HepG2 (cell line): Measurements from ENCODE around the gene KRTAP12-4.

Experiments used
- ARHGAP35 ChIP-seq: sonication (generic); formaldehyde crosslinking; IDR thresholded peaks from 2 replicates; pipeline ENCODE4 v1.9.0; 2022; ENCODE audit warnings: mild to moderate bottlenecking, inconsistent platforms, moderate library complexity, missing genetic modification reagents, borderline replicate concordance
- E2F5 ChIP-seq: sonication (generic); formaldehyde crosslinking; conservative IDR thresholded peaks from 2 replicates; pipeline ENCODE4 v1.4.0; 2020; ENCODE audit warnings: missing genetic modification reagents
- HOXA3 ChIP-seq: sonication (generic); formaldehyde crosslinking; IDR thresholded peaks from 2 replicates; pipeline ENCODE4 v1.5.0; 2020; ENCODE audit warnings: missing genetic modification reagents
- MED13 ChIP-seq: sonication (generic); formaldehyde crosslinking; IDR thresholded peaks from 2 replicates; pipeline ENCODE4 v1.5.0; 2020; ENCODE audit warnings: missing genetic modification reagents
- ZKSCAN1 ChIP-seq: fragments of 150-350 bp; IDR thresholded peaks from 2 replicates; pipeline ENCODE4 v1.6.1; 2014; ENCODE audit warnings: low read length
- ZNF615 ChIP-seq: sonication (generic); formaldehyde crosslinking; IDR thresholded peaks from 2 replicates; pipeline ENCODE4 v1.5.0; 2020; ENCODE audit warnings: mild to moderate bottlenecking, missing genetic modification reagents, borderline replicate concordance
- ZNF800 ChIP-seq: sonication (generic); formaldehyde crosslinking; IDR thresholded peaks from 2 replicates; pipeline ENCODE4 v1.4.0; 2020; ENCODE audit warnings: missing genetic modification reagents
- TF ChIP-seq, protein P1 (sequence below): sonication (generic); formaldehyde crosslinking; IDR thresholded peaks from 2 replicates; pipeline ENCODE4 v1.5.0; 2020; ENCODE audit warnings: mild to moderate bottlenecking, missing genetic modification reagents, moderate library complexity

GRCh38 chr21:44647222-44647552 is 7.3 kb downstream of the KRTAP12-4 start:
- TF ChIP-seq ARHGAP35 (CRISPR knock-in tag) (no peak), ZNF615 (no peak), E2F5 (CRISPR knock-in tag) (no peak), MED13 (CRISPR knock-in tag) (no peak), ZNF800 (CRISPR knock-in tag) (no peak), ZKSCAN1 (no peak), HOXA3 (CRISPR knock-in tag) (no peak)
- TF ChIP-seq, protein P1, sequence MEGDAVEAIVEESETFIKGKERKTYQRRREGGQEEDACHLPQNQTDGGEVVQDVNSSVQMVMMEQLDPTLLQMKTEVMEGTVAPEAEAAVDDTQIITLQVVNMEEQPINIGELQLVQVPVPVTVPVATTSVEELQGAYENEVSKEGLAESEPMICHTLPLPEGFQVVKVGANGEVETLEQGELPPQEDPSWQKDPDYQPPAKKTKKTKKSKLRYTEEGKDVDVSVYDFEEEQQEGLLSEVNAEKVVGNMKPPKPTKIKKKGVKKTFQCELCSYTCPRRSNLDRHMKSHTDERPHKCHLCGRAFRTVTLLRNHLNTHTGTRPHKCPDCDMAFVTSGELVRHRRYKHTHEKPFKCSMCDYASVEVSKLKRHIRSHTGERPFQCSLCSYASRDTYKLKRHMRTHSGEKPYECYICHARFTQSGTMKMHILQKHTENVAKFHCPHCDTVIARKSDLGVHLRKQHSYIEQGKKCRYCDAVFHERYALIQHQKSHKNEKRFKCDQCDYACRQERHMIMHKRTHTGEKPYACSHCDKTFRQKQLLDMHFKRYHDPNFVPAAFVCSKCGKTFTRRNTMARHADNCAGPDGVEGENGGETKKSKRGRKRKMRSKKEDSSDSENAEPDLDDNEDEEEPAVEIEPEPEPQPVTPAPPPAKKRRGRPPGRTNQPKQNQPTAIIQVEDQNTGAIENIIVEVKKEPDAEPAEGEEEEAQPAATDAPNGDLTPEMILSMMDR (CRISPR knock-in tag), result no peak
